K562 (cell line): ENCODE data around the gene GRM5.
"Not testable (repeated sequence)": the region's sequence is repeated elsewhere in the genome, so short reads cannot be mapped to it uniquely, and the experiment has no call there.

Experiments used
- CHD2 ChIP-seq: IDR thresholded peaks from 2 replicates; pipeline ENCODE4 v1.6.1; 2011; ENCODE audit warnings: low read depth, low read length
- EP300 ChIP-seq: IDR thresholded peaks from 2 replicates; pipeline ENCODE4 v1.6.1; 2012; ENCODE audit warnings: low read length, improper control_type of control experiment
- JUND ChIP-seq, 2 experiments: IDR thresholded peaks; 2 replicates in 1 of 2; 3 replicates in 1 of 2; pipeline ENCODE4 v1.6.1; 2011; ENCODE audit warnings: borderline replicate concordance in 2 of 2, low read depth in 2 of 2, low read length in 2 of 2, improper control_type of control experiment in 1 of 2, missing biosample characterization in 1 of 2, missing genetic modification characterization in 1 of 2, missing genetic modification reagents in 1 of 2
- LARP7 ChIP-seq: fragments of 450-650 bp; IDR thresholded peaks from 2 replicates; pipeline ENCODE4 v1.6.1; 2016
- MTA2 ChIP-seq: fragments of 450-650 bp; IDR thresholded peaks from 2 replicates; pipeline ENCODE4 v1.6.1; 2016; ENCODE audit warnings: low read depth
- SETDB1 ChIP-seq: IDR thresholded peaks from one replicate; pipeline ENCODE4 v1.6.1; 2012; ENCODE audit warnings: low read length, control low read depth, inconsistent platforms
- TF ChIP-seq, protein P1 (sequence below): fragments of 450-650 bp; formaldehyde crosslinking; IDR thresholded peaks from 2 replicates; pipeline ENCODE4 v1.4.0; 2022; ENCODE audit warnings: missing genetic modification characterization
- TF ChIP-seq, protein P2 (sequence below): fragments of 250-450 bp; sonication (Bioruptor Pico); IDR thresholded peaks from 2 replicates; pipeline ENCODE4 v1.8.0; 2021; ENCODE audit warnings: moderate library complexity, mild to moderate bottlenecking, inconsistent platforms

DNA sequence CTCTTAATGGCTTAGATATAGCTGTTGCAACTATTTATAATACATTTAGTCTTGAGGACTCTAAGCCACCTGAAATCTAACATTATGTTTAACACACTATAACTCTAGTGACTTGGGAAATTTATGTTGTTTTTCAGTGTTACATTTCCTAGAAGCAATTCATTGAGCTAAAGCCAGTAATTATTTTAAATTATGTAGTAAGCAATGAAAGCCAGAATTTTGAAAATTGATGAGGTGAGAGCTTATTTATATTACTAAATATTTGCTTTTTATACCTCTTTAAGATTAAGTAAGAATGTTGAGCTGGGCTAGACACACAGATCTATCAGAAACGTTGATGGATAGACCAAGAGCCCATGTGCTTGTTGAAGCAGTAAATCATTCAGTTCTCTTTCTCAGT is 5.1 kb upstream of the GRM5 start:
- not testable (repeated sequence) for TF ChIP-seq SETDB1; MTA2; JUND (IDR thresholded peaks at IDR 0.05; ENCODE audit: borderline replicate concordance, low read depth, low read length); JUND (tag; IDR thresholded peaks at IDR 0.05; ENCODE audit: borderline replicate concordance, low read depth, low read length); CHD2; LARP7; EP300
- TF ChIP-seq, protein P1, sequence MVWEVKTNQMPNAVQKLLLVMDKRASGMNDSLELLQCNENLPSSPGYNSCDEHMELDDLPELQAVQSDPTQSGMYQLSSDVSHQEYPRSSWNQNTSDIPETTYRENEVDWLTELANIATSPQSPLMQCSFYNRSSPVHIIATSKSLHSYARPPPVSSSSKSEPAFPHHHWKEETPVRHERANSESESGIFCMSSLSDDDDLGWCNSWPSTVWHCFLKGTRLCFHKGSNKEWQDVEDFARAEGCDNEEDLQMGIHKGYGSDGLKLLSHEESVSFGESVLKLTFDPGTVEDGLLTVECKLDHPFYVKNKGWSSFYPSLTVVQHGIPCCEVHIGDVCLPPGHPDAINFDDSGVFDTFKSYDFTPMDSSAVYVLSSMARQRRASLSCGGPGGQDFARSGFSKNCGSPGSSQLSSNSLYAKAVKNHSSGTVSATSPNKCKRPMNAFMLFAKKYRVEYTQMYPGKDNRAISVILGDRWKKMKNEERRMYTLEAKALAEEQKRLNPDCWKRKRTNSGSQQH (CRISPR knock-in tag): not testable (repeated sequence)
- TF ChIP-seq, protein P2, sequence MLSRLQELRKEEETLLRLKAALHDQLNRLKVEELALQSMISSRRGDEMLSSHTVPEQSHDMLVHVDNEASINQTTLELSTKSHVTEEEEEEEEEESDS: not testable (repeated sequence)
